Stimulated activated CD8-positive, alpha-beta memory T cell treated with anti-CD3 and anti-CD28 coated beads, Interleukin-12 subunit alpha, Interleukin-12 subunit beta, amount 100 ng/mL, for 24 hours (primary cell): ENCODE results near the gene LNX1.
"Not testable (repeated sequence)": the region's sequence is repeated elsewhere in the genome, so short reads cannot be mapped to it uniquely, and the experiment has no call there.

Experiments
- DNase-seq: peaks from one replicate; pipeline ENCODE4 v3.0.0-alpha.2; 2020; ENCODE audit errors: extremely low read depth

The LNX1 gene

DNA sequence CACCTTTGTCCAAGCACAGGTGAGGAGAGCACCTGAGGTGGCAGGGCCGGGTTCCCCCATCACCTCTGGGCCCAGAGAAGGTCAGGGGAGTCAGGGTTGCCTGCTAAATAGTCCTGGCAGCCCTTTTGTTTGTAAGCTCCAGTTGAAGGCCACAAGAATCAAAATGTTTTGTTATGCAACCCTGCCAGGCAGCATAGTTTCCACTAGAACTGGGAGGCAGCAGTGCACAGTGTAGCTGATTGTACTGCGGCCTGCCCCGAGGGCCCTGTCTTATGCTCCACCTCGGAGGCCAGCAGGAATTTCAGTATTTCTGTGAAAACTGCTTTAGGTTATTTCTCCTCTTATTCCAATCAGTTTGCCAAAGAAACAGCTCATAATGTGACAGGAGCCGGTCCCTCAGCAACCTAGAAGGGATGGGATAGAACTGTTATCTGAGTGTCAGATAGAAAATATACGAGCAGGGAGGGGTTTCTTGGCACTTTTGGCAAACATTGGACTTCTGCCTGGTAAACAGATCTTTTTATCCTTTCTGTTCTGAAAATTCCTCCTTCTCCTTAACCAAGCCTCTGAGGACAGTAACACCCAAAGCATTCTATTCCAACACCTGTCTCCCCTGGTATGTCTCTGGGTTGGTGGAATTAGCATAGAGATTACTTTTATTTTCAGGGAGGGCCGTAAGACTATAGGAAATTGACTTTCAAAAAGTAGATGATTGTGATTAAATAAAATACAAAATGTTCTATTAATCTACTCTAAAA is 93.6 kb downstream of the LNX1 start:
- no peak for DNase-seq

GRCh38 chr4:53494851-53495250 is 96.4 kb downstream of the LNX1 start:
- DNase-seq: no peak

GRCh38 chr4:53490965-53491622 is 100.2 kb downstream of the LNX1 start:
- no peak for DNase-seq

DNA sequence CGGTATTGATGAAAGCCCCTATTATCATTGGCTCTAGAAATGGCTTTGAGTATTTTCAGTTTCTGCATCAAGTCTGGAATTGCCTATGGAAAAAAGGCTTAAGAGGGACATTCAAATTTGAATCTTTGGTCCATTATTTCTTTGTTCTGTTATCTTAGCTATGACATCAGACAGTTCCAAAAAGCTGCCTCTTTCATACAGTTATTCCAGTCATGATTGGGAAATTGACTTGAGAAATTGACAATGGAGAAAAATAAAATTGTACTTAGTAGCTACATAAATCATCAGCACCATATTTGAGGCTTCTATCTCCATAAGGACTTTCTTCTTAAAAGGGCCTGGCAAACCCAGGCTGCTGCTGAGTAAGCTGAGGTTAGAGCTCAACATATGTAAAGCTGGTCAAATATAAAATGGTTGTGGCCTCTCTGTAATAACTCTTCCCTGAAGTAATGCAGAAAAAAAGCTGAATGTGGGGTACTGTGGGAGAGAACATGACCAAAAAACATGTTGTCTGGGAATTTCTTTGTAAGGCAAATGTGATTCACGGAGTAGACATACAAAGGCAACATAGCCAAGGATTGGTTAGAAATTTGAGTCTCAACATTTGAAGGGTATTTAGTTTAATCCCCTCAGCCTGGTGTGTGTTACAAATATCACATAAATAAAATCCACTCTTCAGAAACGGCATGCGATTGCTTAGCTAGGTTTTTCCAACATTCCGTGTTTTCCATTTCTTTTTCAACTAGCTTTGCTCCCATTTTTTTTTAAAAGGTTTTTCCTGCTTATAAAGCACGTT is 100.9 kb downstream of the LNX1 start:
- no peak for DNase-seq

GRCh38 chr4:53489279-53489889 is 101.9 kb downstream of the LNX1 start:
- no peak for DNase-seq

DNA sequence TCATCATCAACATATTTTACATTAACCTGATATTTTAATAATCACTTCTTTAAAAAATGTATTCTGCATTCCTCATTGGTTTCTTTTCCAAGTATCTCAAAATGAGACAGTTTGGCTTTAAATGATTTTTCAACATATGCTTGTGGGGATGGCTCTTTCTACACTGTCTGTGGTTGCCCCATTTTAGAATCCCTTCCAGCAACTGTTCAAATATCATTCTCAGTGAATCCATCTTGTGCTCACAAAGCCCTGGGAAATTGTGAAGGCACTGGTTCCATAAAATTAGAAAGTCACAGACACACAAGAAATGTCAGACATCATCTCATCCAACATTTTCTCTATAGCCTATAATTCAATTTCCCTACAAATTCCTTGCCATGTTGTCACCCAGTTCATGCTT is 103.5 kb downstream of the LNX1 start:
- DNase-seq: no peak

DNA sequence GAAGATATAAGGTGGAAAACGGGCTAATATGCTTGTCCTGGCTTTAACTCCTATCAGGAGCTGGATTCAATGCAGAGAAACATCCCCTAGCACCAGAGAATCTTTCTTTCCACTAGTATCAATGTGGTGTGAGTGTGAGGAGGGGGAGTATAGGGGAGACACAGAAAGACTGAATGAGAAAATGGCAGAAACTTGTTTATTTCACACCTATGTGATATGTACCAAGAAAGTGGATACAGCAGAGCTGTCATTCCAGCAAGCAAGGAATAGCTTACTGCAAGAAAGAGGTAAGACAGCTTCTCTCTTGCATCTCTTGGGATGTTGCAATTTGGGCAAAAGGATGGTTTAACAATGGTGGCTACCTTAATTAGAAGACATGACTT is 105.6 kb downstream of the LNX1 start:
- DNase-seq: no peak

- DNase-seq: no peak
These were observed 106.2 kb downstream of the LNX1 start for GRCh38 chr4:53484911-53485657.

- no peak for DNase-seq
These were observed 108.0 kb downstream of the LNX1 start for GRCh38 chr4:53483250-53483649.

GRCh38 chr4:53481586-53481985 is 109.7 kb downstream of the LNX1 start:
- no peak for DNase-seq

DNA sequence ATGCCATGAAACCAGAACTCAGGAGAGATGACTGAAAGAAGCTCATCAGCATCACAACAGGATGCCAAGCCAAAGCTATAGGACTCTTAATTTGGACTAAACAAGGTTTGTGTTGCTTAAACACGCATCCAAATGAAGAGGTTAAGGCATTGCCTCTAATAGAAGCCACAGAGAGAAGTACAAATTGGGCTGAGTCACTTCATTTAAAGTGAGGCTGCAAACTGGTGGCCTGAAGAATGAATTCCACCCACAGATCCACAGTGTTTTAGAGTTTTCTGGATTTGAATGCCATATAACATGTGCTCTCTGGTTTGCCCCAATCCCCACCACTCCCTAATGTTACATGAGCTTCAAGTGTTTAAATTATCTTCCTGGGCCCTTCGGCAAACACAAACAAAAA is 110.4 kb downstream of the LNX1 start:
- no peak for DNase-seq

- no peak for DNase-seq
These were observed 111.4 kb downstream of the LNX1 start for GRCh38 chr4:53479736-53480525.

- no peak for DNase-seq
These were observed 112.4 kb downstream of the LNX1 start for GRCh38 chr4:53478671-53479456.

DNA sequence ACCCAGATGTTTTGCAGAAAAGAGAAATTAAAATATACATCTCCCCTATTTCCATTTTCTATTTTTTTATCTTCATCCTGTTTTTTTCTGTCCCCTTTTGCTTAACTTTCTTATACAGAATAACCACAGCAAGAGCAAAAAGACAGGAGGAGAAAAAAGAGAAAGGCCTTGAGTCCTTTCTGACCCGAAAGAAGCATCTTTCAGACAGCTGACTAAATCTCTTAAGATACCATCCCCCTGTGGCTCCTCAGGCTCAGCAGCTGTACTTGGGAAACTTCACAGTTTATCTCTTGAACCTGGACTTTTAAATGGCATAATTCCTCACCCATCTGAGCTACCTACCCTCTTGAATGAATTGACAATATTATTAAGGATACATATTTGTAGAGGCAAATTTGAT is 113.7 kb downstream of the LNX1 start:
- DNase-seq: no peak

- no peak for DNase-seq
These were observed 114.2 kb downstream of the LNX1 start for GRCh38 chr4:53477038-53477565.

DNA sequence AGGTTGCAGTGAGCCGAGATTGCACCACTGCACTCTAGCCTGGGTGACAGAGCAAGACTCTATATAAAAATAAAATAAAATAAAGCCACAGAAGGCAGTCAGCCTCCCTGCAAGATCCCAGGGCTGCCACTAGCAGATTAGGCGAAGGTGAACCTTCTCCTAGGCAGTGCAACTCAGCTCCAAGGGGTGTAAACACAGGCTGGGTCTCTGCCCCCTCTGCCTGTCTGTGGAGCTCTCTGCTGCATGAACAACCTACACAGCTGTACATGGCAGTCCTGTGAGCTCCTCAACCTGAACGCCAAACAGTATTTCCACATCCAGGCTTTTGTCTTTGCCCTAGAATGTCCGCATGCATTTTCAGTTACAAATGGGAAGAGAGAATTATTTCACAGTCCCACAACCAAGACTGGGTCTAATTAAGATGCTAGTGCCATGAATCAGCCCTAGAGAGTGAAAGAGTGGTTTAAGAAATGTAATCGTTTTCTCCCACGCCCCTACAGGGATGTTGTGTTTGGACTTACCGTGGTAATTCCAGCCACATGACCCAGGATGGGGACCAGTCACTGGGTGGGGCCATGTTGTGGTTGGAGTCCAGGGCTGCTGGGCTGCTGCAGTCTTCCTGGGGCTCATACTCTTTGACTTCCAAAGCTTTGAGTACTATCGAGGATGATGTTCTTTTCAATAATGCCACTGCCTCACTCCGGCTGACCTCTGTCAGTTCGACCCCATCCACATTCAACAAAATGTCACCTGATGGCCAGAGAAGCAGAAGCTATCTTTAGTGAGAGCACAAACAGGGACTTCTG is 114.9 kb downstream of the LNX1 start:
- no peak for DNase-seq

- not testable (repeated sequence) for DNase-seq
These were observed 124.7 kb downstream of the LNX1 start for GRCh38 chr4:53466576-53466975.

- DNase-seq: no peak
These were observed 125.4 kb downstream of the LNX1 start for GRCh38 chr4:53465891-53466290.

- DNase-seq: no peak
These were observed 126.0 kb downstream of the LNX1 start for GRCh38 chr4:53465281-53465680.
